ENCODE data around the gene SETBP1.

SETBP1 gene

DNA sequence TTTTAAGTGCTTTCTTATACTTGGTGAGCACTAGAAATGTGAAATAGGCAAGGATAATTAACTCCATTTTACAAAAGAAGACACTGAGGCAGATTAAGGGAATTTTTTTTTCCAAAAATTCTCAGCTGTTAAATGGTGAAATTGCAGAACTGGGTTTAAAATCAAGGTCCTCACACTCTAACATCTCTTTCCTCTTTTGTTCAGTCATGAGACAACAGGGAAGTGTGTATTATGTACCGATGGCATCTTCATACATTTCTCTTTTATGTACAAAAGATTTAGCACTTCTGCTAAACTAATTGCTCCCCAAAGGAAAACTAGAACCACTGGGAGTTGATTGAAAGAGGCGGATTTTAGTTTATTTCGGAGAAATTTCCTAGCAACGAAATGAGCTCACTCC lies 203.0 kb downstream of the SETBP1 start:
- no peak for DNase-seq

DNA sequence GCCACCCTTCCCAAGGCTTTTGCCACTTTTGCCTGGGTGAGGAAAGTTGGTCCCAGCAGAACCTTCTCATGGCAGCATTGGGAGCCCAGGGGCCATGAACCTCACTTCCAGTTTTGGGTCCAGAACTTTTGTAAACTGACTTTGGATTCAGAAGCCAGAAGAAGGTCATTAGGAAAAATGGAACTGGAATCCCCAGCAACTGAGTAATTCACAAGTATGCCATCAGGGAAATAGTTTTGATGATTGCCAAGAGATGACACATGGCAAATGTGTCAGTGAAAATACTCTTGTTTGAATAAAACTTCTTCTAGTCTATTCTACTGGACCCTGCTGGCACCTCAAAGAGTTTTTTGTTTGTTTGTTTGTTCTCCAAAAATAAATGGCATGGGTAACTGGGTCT lies 203.7 kb downstream of the SETBP1 start:
- DNase-seq, result no peak

DNA sequence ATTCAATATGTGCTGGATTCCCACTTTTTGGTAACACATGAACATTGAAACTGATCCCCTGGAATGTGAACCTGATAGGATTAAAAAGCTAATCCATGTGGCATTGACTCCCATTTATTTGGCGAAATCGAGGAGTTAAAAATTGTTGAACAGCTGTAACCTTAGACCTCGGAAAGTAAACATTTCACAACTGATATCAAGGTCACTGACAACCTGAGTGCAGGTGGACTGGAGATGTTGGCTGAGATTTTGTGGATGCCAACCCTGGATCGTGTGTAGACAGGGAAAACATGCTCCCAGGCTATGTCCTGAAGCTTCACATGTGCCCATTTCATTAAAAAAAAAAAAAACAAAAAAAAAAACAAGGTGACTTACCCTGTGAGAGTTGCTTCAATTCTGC lies 204.8 kb downstream of the SETBP1 start:
- no peak for DNase-seq

DNA sequence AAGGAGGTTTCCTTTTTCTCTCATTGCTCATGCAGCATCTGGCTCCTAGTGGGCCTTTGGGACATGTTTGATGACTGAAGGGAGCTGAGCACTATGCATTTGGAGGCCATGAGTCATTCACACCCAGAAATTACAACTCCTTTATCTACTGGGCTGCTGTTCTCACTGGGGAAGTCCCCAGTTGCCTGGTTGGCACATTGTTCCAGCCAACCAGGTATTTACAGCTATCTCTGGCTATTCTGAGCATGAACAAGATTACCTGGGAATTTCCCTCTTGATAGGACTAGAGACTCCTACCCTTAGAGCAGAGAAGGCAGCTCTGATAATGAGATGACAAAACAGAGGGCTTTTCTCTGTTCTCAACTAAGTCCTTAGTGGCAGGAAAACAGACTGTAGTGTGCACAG lies 206.5 kb downstream of the SETBP1 start:
- DNase-seq, result no peak

DNA sequence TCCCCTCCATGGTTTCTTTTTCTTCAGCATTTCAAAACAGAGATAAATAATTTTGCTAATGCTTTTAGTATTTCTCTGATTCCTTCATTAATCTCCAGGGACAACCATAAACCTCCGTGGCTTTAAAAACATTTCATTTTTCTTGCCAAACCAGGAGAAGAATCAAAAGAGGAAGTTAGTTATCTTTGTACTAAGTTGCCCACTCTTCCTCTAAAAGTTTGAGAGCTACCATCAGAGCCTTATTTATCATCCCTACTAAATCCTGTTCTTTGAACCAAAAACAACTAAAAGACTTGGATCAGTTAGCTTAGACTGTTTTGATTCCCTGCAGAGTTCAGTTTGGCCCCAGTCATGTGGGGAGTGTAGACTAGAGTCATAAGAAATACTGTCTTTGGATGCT lies 208.4 kb downstream of the SETBP1 start:
- peak; percentile 44 to 57 for DNase-seq

DNA sequence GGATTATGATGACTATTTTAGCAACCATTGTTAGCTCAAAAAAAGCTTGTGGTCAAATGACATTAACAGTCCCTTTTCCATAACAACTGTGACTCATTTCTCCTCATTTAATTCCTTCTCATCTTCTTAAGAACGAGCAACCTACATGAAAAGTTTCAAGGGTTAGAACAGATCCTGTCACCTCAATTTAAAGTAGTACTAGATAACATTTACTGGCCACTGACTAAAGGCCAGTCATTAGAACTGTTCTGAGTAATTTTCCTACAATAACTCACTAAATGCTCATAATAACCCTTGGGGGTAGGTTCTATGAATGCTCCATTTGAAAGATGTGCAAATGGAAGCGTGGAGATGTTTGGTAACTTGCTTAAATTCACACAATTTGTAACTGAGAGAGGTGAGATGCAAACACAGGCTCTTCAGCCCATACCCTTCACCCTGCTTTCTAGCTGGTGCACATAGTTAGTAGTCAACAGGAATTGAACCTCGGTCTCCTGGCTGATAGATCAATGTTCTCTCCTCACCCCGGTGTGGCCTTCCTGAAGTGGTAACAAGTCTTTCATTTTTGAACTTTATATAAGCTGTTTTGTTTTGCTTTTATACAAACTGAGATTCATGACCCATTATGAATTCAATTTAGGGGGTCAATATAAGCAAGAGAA lies 212.5 kb downstream of the SETBP1 start:
- DNase-seq, result no peak

DNA sequence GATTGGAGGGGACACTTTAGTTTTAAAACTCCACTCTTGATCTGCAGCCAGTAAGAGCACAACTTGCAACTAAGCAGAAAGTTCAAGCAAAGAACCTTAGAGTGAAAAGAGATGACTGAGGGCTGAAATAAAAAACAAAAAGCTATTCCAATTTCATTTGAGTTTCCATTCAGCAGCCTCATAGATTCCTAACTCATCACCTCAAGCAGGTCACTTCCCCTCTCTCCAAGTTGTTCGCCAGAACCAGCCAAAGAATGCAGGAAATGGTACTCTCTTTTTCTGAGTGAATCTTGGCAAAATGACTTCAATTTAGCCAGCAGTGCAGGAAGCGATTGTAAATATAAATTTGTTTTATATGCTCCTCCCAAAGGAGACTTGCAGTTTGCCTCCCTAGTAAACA lies 213.3 kb downstream of the SETBP1 start:
- DNase-seq, result no peak

DNA sequence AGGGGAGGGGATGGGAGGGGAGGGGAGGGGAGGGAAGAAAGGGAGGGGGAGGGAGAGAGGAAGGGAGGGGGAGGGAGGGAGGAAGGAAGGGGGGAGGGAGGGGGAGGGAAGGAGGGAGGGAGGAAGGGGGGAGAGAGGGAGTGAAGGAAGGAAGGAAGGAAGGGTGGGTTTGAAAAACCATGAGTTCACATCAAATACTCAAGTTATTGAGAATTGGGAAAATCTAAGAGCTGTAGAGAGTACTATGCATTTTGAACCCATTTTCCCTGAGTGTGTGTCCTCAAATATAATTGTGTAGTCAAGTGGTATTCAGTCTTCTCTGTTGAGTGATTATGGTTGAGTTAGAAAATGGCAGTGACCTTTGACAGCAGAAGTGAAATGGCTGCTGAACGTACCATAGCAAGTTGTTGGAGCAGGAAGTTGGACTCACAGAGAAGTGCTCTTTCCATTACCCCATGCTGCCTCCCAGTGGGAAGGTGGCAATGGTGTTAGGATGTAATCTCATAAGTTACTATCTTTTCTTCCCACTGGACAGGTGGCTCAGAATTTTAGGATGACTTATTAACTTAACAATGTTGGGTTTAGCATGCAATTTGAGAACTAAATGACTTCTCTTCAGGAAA lies 214.6 kb downstream of the SETBP1 start:
- peak; percentile 37 to 52 for DNase-seq

DNA sequence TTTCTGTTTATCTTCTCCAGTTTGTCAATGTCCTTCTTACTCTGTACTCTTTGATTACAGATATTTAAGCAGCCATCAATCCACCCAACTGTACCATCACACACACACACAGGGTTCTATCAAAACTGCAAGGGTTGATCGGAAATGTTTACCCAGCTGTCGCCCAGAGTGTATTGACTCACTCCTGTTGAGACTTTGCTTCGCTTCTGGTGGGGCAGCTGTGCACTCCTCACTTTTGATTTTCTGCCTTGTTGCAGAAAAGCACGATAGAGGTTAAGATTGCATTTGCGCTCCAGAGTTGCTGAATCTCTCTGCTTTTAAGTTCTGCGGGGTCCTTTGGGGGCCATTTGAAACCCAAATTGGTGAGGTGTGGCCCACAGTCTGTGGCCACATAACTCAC lies 216.2 kb downstream of the SETBP1 start:
- DNase-seq, result no peak

DNA sequence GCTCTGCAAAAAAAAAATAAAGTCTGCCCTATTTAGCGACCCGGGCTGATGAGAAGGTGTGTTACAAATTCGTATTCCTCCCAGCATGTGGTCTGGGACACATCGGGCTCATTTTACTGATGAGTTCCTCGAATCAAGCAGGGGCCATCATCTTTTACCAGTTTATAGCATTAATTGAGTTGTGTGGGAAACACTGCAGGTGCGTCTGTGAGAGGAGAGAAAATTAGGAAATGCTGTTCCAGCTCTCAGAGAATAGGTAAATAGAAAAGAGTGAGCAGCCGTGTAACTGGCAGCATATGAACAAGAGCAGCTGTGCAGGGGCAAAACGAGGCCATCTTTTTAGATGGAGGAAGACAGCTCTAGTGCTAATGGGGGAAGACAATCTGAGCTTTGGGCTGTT lies 216.7 kb downstream of the SETBP1 start:
- DNase-seq, result no peak

DNA sequence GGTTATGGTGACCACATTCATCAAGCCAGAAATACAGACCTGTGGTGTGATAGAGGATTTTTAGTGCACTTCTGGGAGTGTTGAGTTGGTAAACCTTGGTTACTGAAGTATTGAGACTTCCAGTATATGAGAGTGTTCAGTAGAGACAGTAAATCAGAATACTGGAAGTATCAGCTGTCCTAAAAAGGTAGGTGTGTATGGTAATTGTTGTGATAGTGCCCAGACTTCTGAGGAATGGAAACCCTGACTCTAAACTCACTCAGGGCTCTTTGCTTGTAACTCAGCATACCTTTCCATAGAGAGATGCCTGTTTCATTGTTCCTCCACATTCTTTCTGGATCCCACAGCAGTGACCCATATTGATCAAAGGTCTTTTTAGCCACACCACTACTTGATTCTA lies 217.1 kb downstream of the SETBP1 start:
- DNase-seq, result no peak

DNA sequence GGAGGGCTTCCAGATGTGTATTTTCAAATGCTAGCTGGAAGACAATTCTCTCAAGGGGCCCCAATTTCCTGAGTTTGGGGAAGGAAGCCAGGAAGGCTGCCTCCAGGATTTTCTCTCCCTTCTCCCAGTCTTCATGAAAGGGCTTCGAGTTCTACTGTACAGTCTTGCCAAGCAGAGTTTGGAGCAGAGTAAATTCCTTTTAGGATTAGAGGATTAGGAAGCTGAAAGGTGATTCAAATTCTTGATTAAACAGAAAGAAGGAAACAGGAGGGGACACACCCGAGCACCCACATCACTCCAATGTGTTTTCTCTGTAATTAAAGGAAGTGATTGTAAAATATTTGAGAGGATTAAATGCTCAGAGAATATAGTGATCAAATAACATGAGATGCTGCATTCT lies 217.8 kb downstream of the SETBP1 start:
- no peak for DNase-seq

DNA sequence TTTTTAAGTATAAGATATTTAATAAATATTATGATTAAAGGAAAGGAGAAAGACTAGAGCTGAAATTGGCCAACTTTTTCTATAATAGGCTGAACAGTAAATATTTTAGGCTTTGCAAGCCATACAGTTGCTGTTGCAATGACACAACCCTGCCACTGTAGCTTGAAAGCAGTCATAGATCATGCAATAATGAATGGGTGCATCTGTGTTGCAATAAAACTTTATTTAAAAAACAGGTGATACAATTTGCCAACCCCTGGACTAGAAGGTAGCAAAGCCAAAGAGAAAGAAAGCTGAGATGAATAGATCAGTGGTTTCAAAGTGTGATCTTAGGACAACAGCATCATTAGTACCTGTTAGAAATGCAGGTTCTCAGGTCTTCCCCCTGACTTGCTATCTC lies 219.1 kb downstream of the SETBP1 start:
- DNase-seq, result no peak

DNA sequence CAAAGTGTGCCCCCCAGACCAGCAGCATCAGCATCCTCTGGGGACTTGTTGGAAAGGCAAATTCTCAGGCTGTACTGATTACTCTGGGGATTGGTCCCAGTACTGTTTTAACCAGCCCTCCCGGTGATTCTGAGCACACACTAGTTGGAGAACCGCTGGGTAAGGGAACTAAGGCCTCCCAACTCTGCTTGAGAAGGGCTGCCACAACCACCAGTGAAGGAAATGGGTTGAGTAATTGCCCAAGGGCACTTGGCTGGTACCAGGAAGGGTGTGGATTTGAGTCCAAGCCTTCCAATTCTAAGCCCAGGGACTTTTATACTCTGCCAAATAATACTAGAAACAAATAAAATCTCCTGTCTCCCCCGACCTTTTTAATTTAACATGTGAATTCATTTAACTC lies 219.9 kb downstream of the SETBP1 start:
- DNase-seq, result no peak

DNA sequence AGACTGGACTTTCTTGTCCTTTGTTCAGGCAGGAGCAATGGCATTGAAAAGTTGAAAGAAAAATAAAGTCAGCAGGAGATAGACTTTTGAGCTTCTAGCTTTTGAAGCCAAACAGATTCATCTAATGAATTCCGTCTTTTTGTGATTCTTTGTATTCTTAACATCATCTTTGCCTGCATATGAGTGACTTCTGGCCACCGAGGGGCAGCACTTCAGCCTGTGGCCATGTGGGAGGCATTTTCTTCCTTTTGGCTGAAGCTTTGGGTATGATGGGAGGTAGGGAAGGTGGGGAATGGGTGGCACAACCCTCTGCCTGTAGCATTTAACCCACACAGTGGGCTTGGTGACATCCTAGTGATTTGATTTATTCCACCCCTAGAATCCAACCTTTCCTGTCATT lies 220.6 kb downstream of the SETBP1 start:
- peak in 1 of 2 experiments; percentile 29 for DNase-seq

DNA sequence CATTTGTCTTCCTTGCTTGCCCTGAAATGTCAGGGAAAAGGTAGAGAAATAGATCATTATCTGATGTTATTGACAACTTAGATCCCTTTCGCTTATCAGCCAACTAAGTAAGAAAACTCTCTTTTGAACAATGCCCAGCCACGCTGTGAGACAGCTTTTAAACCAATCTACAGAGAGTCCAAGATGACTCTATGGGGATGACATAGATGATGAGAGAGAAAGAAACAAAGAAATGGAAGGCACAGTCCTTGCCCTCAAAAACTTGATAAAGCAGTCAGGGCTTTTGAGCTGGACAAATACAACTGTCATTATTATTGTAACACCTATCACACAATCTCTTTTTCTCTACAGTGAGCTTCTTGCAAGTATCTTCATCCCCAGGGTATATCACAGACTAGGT lies 222.6 kb downstream of the SETBP1 start:
- no peak for DNase-seq

DNA sequence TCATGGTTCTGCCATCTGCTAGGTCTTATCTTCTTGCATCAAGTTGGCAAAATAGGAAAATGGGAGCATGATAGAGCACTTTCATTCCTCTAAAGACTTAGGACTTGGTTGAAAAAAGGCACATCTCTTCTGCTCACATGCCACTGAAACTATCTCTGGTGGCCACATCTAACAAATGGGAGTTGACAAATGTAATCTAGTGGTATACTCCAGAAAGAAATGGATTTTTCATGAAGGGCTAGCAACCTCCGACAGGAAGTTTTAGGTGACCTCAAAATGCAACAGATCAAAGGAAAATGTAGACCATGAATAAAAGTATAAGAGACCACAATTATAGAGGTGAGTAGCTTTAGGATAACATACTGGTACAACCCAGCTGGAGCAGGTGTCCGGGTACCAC lies 224.1 kb downstream of the SETBP1 start:
- no peak for DNase-seq

DNA sequence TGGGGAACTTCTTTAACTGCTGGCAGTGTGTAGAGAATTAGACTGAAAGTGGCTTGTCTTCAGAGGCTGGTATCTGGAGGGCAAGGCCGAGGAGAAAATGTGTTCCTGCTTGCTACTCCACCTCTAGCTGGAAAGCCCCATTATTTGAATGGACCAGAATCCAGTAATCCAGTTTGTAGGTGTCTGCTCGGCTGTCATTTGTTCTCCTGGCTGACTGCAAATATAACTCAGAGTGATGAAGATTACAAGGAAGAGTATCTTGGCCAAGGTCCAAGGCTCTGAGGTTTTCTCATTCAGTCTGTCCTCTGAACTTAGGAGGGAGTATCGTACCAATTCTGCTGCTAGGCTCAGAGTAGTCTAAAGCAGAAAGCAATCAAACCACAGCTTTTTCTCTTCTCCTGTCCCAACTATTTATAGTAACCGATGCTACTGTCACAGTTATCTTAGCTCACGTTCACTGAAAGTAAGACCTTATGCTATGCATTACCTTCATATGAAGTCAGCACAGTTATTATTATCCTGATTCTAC lies 228.6 kb downstream of the SETBP1 start:
- peak; percentile 33 to 40 for DNase-seq

DNA sequence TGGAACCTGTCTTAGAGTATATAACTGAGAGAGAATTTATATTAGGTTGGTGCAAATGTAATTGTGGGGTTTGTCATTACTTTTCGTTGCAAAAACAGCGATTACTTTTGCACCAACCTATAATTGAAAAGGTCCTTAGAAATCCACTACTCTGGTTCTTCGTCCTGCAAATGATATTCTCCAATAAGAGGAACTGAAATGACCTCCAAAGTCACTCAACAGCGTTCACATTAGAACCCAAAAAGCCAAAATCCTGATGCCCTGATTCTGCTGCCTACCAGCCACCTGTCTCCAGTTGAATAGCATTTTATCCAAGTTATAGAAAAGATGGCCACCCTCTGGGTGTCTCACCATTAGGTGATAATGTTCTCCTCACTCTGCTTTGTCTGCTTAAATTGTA lies 230.6 kb downstream of the SETBP1 start:
- no peak for DNase-seq

DNA sequence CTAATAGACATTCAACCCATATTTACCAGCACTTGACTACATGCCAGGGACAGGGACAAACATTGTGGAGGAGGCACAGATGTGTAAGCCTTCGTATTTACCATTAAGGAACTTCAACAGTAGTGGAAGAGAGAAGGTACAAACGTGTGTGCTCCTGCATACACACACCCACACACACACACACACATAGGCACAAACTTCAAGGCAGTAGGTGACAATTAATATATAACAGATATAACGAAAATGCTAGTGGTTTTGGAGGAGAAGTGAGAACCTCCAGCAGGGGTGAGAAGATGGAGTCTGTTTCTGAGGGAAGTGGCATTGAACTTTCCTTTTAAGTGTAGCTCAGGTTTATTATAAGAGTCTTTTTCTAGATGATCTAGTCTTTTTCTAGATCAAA lies 231.1 kb downstream of the SETBP1 start:
- no peak for DNase-seq

DNA sequence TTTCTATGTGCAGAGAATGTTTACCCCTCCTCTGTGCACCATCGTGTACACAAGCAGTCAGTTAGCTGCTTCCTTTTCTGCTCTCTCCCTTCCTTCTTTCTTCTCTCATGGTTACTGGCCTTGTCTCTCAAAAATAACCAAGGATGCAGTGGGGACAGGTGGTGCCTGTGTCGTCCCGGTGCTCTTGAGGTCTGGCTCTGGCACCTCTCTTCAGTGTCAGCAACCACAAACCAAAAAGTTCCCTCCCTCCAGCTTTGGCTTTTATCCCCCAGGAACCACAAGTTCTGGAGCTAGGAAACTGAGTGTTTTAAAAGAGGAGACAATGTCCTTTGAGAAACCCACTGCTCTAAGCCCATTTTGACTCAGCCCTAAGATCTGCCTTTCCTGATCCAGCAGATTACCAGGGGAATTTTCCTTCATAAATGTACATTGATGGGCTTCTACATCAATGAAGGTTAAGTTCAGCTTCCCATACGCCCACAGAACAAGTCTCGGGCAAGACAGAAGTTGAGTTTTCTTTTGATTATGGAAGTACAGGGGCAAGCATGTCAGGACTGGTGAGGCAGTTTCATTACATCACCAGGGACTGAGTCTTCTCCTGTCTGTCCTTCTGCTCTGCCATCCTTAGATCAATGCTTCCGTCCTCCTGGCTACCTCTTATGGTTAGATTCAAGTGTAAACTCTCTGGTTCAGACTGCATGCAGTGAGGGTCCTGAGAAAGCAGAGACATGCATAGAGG lies 232.2 kb downstream of the SETBP1 start:
- DNase-seq, result no peak

DNA sequence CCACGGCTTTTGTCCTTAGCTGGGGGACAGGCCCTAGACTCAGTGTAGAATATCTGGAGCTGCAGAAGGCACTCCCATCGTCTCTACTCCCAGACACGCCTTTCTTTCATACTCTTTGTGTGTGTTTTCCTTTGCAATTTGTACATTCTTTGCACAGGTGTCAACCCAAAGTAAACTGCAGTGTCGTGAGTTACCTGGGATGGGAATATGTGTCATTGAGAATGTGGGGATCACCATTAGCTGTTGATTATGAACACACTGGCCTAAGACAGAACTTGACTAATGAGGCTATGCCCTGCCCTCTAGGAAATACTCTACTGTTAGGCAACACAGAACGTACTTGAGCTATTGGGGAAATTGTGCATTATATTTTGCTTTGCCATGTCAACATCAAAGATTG lies 233.3 kb downstream of the SETBP1 start:
- DNase-seq, result no peak

DNA sequence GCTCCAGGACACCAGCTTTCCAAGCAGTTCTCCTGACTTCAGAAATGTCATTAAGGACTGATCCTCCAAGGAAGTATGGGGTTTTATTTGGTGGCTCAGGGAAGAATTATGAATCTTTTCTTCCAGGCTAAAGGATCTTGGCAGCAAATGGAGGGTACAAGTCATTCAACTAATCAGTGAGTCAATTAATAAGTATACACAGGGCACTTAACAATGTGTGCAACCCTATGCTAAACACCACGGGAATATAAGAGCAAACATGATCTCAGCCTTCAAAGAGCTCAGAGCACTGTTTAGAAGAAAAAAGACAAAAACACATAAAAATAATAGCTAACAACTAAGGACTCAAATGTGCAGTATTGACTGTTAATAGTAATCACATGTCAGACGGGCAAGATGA lies 234.5 kb downstream of the SETBP1 start:
- no peak for DNase-seq

DNA sequence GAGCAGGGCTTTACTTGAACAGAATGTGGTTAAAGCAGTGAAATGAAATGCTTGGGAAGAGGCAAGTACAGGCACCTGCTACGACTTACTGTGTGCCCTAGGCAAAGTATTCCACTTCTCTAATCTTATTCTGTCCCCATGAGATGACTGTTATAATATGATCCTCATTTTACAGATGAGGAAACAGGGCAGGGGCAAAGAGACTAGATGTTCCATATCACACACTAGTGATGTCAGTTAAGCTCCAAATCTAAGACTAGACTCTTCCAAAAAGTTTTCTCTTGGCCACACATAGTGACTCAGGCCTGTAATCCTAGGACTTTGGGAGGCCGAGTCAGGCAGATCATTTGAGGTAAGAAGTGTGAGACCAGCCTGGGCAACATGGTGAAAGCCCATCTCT lies 235.0 kb downstream of the SETBP1 start:
- DNase-seq, result no peak

Data from Kasumi-1 (cell line).